A673 (cell line): ENCODE measurements around the gene PNRC2. TPM values are rescaled to one million over a fixed set of nuclear protein-coding genes. Genes with fewer than 3 reads are reported as not detected.

Source experiments
- BruUV-seq: library from RNA; stranded (reverse); fragments of 400-500 nt; replicated peaks from 2 replicates; lab custom pipeline; 2021; lab: Mats Ljungman, UMichigan
- CTCF ChIA-PET: fragments of 300-600 bp; sonication (Branson Sonifier 250); formaldehyde crosslinking; loops from one replicate; lab custom pipeline; 2022; ENCODE audit warnings: antibody characterized with exemption; lab: Charles Lee
- POLR2A ChIA-PET: fragments of 300-600 bp; sonication (Branson Sonifier 250); formaldehyde crosslinking; loops from one replicate; lab custom pipeline; 2022; ENCODE audit warnings: antibody characterized with exemption; ENCODE audit not compliant: low non-redundant PET; lab: Charles Lee
- DNase-seq: peaks from one replicate; pipeline ENCODE4 v3.0.0-alpha.2; 2015; ENCODE audit warnings: low spot score
- H3K27ac ChIP-seq: fragments of 200-600 bp; sonication (generic); 2 replicates; pipeline ENCODE4 v1.5.1; 2016; ENCODE audit warnings: mixed run types, low read depth, mild to moderate bottlenecking, mixed read lengths, antibody characterized with exemption, low read length; ENCODE audit not compliant: poor library complexity, severe bottlenecking
- H3K27me3 ChIP-seq: fragments of 200-600 bp; sonication (generic); replicated peaks from 2 replicates; pipeline ENCODE4 v1.6.1; 2017; ENCODE audit warnings: mixed run types, low read depth, mild to moderate bottlenecking, mixed read lengths, antibody characterized with exemption, low read length; ENCODE audit not compliant: insufficient read depth, poor library complexity
- H3K36me3 ChIP-seq: fragments of 200-600 bp; sonication (generic); 2 replicates; pipeline ENCODE4 v1.6.1; 2016; ENCODE audit warnings: mixed run types, mild to moderate bottlenecking, mixed read lengths, antibody characterized with exemption, low read length; ENCODE audit not compliant: insufficient read depth, poor library complexity, severe bottlenecking
- H3K4me1 ChIP-seq: fragments of 200-600 bp; sonication (generic); 2 replicates; pipeline ENCODE4 v1.6.1; 2017; ENCODE audit warnings: mixed run types, mild to moderate bottlenecking, mixed read lengths, antibody characterized with exemption, low read length; ENCODE audit not compliant: insufficient read depth, poor library complexity, severe bottlenecking
- H3K4me3 ChIP-seq: fragments of 200-600 bp; sonication (generic); 2 replicates; pipeline ENCODE4 v1.5.1; 2016; ENCODE audit warnings: low read depth, mixed run types, mild to moderate bottlenecking, mixed read lengths, low read length; ENCODE audit not compliant: poor library complexity, severe bottlenecking
- H3K9me3 ChIP-seq: fragments of 200-600 bp; sonication (generic); 2 replicates; pipeline ENCODE4 v1.6.1; 2016; ENCODE audit warnings: mixed run types, low read depth, mild to moderate bottlenecking, mixed read lengths, antibody characterized with exemption, low read length; ENCODE audit not compliant: poor library complexity, severe bottlenecking
- CTCF ChIP-seq: fragments of 300-800, 200-600 bp; sonication (generic); conservative IDR thresholded peaks from 2 replicates; pipeline ENCODE4 v1.5.1; 2017; ENCODE audit warnings: low read depth, mild to moderate bottlenecking, antibody characterized with exemption, low read length, moderate library complexity, mixed read lengths
- EZH2 ChIP-seq: fragments of 200-600 bp; sonication (generic); IDR thresholded peaks from 2 replicates; pipeline ENCODE4 v1.6.1; 2017; ENCODE audit warnings: borderline replicate concordance, low read depth, mild to moderate bottlenecking, mixed read lengths, antibody characterized with exemption, low read length; ENCODE audit not compliant: poor library complexity, severe bottlenecking
- intact Hi-C: fragments of 100-400 bp; cut with micrococcal nuclease; formaldehyde crosslinking; loops from one replicate; pipeline ENCODE4 v1.10.0; 2022; ENCODE audit not compliant: unreplicated experiment
- total RNA-seq: library from RNA; stranded (reverse); gene quantifications from 2 replicates; pipeline ENCODE4 v1.2.3, GENCODE V29; 2021

The PNRC2 gene
- total RNA-seq, 1 experiment from 2014 or later, result 76.2 TPM

- CTCF ChIA-PET, result no interaction called here
These were observed 693 bp upstream of the PNRC2 start for GRCh38 chr1:23958810-23959460.

GRCh38 chr1:23960291-23961020, 828 bp downstream of the PNRC2 start:
- H3K27me3 ChIP-seq, result no peaks in the 10 kb centered on the region
- H3K4me3 ChIP-seq, result peak overlapping the region; percentile 87
- peaks cover 23% of the 10 kb centered on the region for H3K4me1 ChIP-seq
- peaks cover 45% of the 10 kb centered on the region for H3K36me3 ChIP-seq
- intact Hi-C loops, result no loop called here
- no peak for DNase-seq
- TF ChIP-seq EZH2, result no peak
- no peak for TF ChIP-seq CTCF
- ChIA-PET POLR2A (interaction anchor here (0.5 to 0.6 kb wide), 2 partner anchors 60 to 83 kb away, joined by 3 to 6 read pairs; no protein-coding TSS in a partner anchor), CTCF (no interaction called here)
- no peaks in the 10 kb centered on the region for H3K9me3 ChIP-seq
- H3K27ac ChIP-seq, result peak overlapping the region; percentile 99
- BruUV-seq, result no TSS peak

More at GRCh38 chr1:23958810-23959460, 693 bp upstream of the PNRC2 start:
- peak overlapping the region; percentile 99 for H3K27ac ChIP-seq
- peaks cover 29% of the 10 kb centered on the region for H3K36me3 ChIP-seq
- peaks cover 35% of the 10 kb centered on the region for H3K4me1 ChIP-seq
- TF ChIP-seq CTCF, result peak; percentile 38
- TF ChIP-seq EZH2, result no peak
- peak overlapping the region; percentile 87 for H3K4me3 ChIP-seq
- DNase-seq, result peak; percentile 97
- no peaks in the 10 kb centered on the region for H3K9me3 ChIP-seq
- intact Hi-C loops, result no loop called here
- TSS peak; percentile 42 for BruUV-seq
- H3K27me3 ChIP-seq, result no peaks in the 10 kb centered on the region
- POLR2A ChIA-PET, result interaction anchor here (0.6 kb wide), 1 partner anchor 182 kb away, joined by 7 read pairs; no protein-coding TSS in a partner anchor

- H3K27ac ChIP-seq, result no peak overlapping the region
- no TSS peak for BruUV-seq
- intact Hi-C loops, result no loop called here
- no peak overlapping the region for H3K4me3 ChIP-seq
- TF ChIP-seq CTCF (no peak), EZH2 (no peak)
- no peak for DNase-seq
- ChIA-PET CTCF (no interaction called here), POLR2A (interaction anchor here (0.5 kb wide), 1 partner anchor 781 kb away, joined by 3 read pairs; the partner anchor contains the start of gene CLIC4)
- peaks cover under 1% of the 10 kb centered on the region for H3K4me1 ChIP-seq
- H3K27me3 ChIP-seq, result no peaks in the 10 kb centered on the region
- H3K36me3 ChIP-seq, result peaks cover 76% of the 10 kb centered on the region
- H3K9me3 ChIP-seq, result no peaks in the 10 kb centered on the region
These were observed 4.1 kb downstream of the PNRC2 start for GRCh38 chr1:23963617-23964234.
